CD4-positive, alpha-beta memory T cell (primary cell): ENCODE data around the gene MGP. TPM values are rescaled to one million over a fixed set of nuclear protein-coding genes. Genes with fewer than 3 reads are reported as not detected.

ENCODE experiments used
- CTCF ChIA-PET: fragments of 350-600 bp; sonication (Branson Sonifier 250); formaldehyde crosslinking; loops from one replicate; lab custom pipeline; 2021; ENCODE audit warnings: inconsistent platforms; ENCODE audit not compliant: partially characterized antibody; lab: Charles Lee
- POLR2A ChIA-PET: fragments of 350-600 bp; sonication (Branson Sonifier 250); formaldehyde crosslinking; loops from one replicate; lab custom pipeline; 2021; ENCODE audit not compliant: partially characterized antibody; lab: Charles Lee
- DNase-seq, 5 donors: peaks; one replicate each; pipeline versions ENCODE4 v3.0.0 to v3.0.0-alpha.2; 2020 to 2022; ENCODE audit warnings: mixed read lengths in 1 of 5
- H3K27ac ChIP-seq: one replicate; pipeline ENCODE4 v1.7.0; 2013; ENCODE audit warnings: low read depth, low read length
- H3K27me3 ChIP-seq: 2 replicates; pipeline ENCODE4 v1.7.0; 2013; ENCODE audit warnings: mild to moderate bottlenecking, low read length, moderate library complexity; ENCODE audit not compliant: insufficient read depth
- H3K36me3 ChIP-seq: 2 replicates; pipeline ENCODE4 v1.7.0; 2013; ENCODE audit warnings: mild to moderate bottlenecking, low read length, moderate library complexity; ENCODE audit not compliant: insufficient read depth
- H3K4me1 ChIP-seq: 2 replicates; pipeline ENCODE4 v1.7.0; 2013; ENCODE audit warnings: mild to moderate bottlenecking, low read length, moderate library complexity; ENCODE audit not compliant: insufficient read depth
- H3K4me3 ChIP-seq, 2 donors: one replicate each; pipeline ENCODE4 v1.7.0; 2013; ENCODE audit warnings: low read length in 2 of 2, mild to moderate bottlenecking in 1 of 2
- H3K9me3 ChIP-seq, 2 donors: one replicate each; pipeline ENCODE4 v1.7.0; 2013; ENCODE audit warnings: low read length in 2 of 2, control low read depth in 1 of 2; ENCODE audit not compliant: control insufficient read depth in 1 of 2
- H3K27ac Mint-ChIP-seq, 7 donors: one replicate each; pipeline ENCODE4 v1.8.0; 2020 to 2021; ENCODE audit warnings: mixed read lengths in 7 of 7, mild to moderate bottlenecking in 6 of 7, inconsistent platforms in 3 of 7, moderate library complexity in 3 of 7
- H3K27me3 Mint-ChIP-seq, 2 donors: one replicate each; pipeline ENCODE4 v1.8.0; 2020 to 2021; ENCODE audit warnings: mixed read lengths in 2 of 2
- H3K36me3 Mint-ChIP-seq, 2 donors: one replicate each; pipeline ENCODE4 v1.8.0; 2020 to 2021; ENCODE audit warnings: mixed read lengths in 2 of 2, inconsistent platforms in 1 of 2, mild to moderate bottlenecking in 1 of 2
- H3K4me1 Mint-ChIP-seq, 4 donors: one replicate each; pipeline ENCODE4 v1.8.0; 2020 to 2021; ENCODE audit warnings: mixed read lengths in 4 of 4, mild to moderate bottlenecking in 1 of 4
- H3K4me3 Mint-ChIP-seq, 8 donors: one replicate each; pipeline ENCODE4 v1.8.0; 2020 to 2021; ENCODE audit warnings: mixed read lengths in 8 of 8, mild to moderate bottlenecking in 7 of 8, moderate library complexity in 6 of 8, inconsistent platforms in 3 of 8
- H3K9me3 Mint-ChIP-seq, 8 donors: one replicate each; pipeline ENCODE4 v1.8.0; 2020 to 2021; ENCODE audit warnings: mixed read lengths in 8 of 8, mild to moderate bottlenecking in 5 of 8, inconsistent platforms in 3 of 8, moderate library complexity in 1 of 8
- intact Hi-C: fragments of 100-400 bp; cut with micrococcal nuclease; formaldehyde crosslinking; loops from one replicate; pipeline ENCODE4 v1.15.1; 2023
- polyA plus RNA-seq, 2 donors: library from polyadenylated mRNA; unstranded; fragments of 300-500 nt; fragmentation: Illumina TruSeq; gene quantifications; one replicate each; pipeline ENCODE4 v1.2.3, GENCODE V29; 2021
- total RNA-seq, 2 experiments: library from RNA; stranded (reverse); gene quantifications; one replicate each; pipeline ENCODE4 v1.2.3, GENCODE V29; 2021

MGP gene
- total and polyA plus RNA-seq, 4 experiments from 2014 or later: 0.49 TPM; not detected in 3

DNA sequence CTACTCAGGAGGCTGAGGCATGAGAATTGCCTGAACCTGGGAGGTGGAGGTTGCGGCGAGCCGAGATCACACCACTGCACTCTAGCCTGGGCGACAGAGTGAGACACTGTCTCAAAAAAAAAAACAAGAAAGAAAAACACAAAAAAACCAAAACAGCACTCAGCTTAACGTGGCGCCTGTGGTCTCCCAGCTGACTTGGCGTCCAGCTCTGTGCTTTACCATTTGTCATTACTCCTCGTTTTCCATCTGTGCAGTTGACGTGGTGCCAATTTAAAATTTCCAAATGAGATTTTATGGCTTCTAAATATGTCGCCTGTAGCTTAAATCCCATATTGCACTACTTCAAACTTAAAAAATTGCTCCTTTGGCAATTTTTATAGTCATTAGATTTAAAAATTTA lies 2.0 kb downstream of the MGP start:
- Histone ChIP-seq H3K4me1 (peaks cover 20% of the 10 kb centered on the region), H3K9me3 (no peaks in the 10 kb centered on the region), H3K27ac (no peak overlapping the region), H3K36me3 (no peaks in the 10 kb centered on the region), H3K4me3 (no peak overlapping the region), H3K27me3 (no peaks in the 10 kb centered on the region)
- ChIA-PET CTCF (interaction anchor here (0.6 to 2.0 kb wide), 5 partner anchors 10 to 112 kb away, joined by 3 to 5 read pairs (median 4); no protein-coding TSS in a partner anchor), POLR2A (interaction anchor here (0.9 to 1.6 kb wide), 3 partner anchors 10 to 110 kb away, joined by 3 to 6 read pairs (median 3); no protein-coding TSS in a partner anchor)
- H3K4me3 Mint-ChIP-seq: no peak overlapping the region
- no peak overlapping the region for H3K27ac Mint-ChIP-seq
- peaks cover 2 to 6% of the 10 kb centered on the region in 2 donors for H3K27me3 Mint-ChIP-seq
- no peaks in the 10 kb centered on the region for H3K9me3 Mint-ChIP-seq
- DNase-seq: no peak
- H3K36me3 Mint-ChIP-seq: peaks cover 0 to 6% of the 10 kb centered on the region in 2 donors
- H3K4me1 Mint-ChIP-seq: peaks cover 14 to 36% (median 25%) of the 10 kb centered on the region in 4 donors
- intact Hi-C loops: loop anchor here (10.0 kb wide), 1 partner anchor 79 kb away; the partner anchor contains the start of genes C12orf60 and WBP11

- CTCF ChIA-PET: no interaction called here
- H3K27me3 Mint-ChIP-seq: peaks cover 0 to 2% of the 10 kb centered on the region in 2 donors
- intact Hi-C loops: loop anchor here (10.0 kb wide), 1 partner anchor 76 kb away; the partner anchor contains the start of genes C12orf60 and WBP11
- peaks cover 14 to 32% (median 25%) of the 10 kb centered on the region in 4 donors for H3K4me1 Mint-ChIP-seq
- Histone ChIP-seq H3K4me1 (peaks cover 20% of the 10 kb centered on the region), H3K27me3 (no peaks in the 10 kb centered on the region), H3K9me3 (no peaks in the 10 kb centered on the region), H3K36me3 (no peaks in the 10 kb centered on the region), H3K27ac (no peak overlapping the region), H3K4me3 (no peak overlapping the region)
- peak overlapping the region in 3 of 7 donors; percentile 30 to 72 (median 62) for H3K27ac Mint-ChIP-seq
- no peak for DNase-seq
- peak overlapping the region in 3 of 8 donors; percentile 7 to 59 (median 23) for H3K4me3 Mint-ChIP-seq
- peaks cover 0 to 6% of the 10 kb centered on the region in 2 donors for H3K36me3 Mint-ChIP-seq
- POLR2A ChIA-PET: no interaction called here
- H3K9me3 Mint-ChIP-seq: no peaks in the 10 kb centered on the region
Observed at GRCh38 chr12:14880890-14881453, 4.7 kb downstream of the MGP start.

- Mint-ChIP-seq H3K36me3 (peaks cover 0 to 6% of the 10 kb centered on the region in 2 donors), H3K9me3 (no peaks in the 10 kb centered on the region), H3K4me3 (peak overlapping the region in 1 of 8 donors; percentile 28), H3K27me3 (no peaks in the 10 kb centered on the region), H3K4me1 (peaks cover 9 to 27% (median 14%) of the 10 kb centered on the region in 4 donors), H3K27ac (peak overlapping the region in 1 of 7 donors; percentile 31)
- intact Hi-C loops: no loop called here
- no peaks in the 10 kb centered on the region for H3K9me3 ChIP-seq
- POLR2A ChIA-PET: interaction anchor here (0.6 kb wide), 1 partner anchor 104 kb away, joined by 3 read pairs; no protein-coding TSS in a partner anchor
- H3K4me1 ChIP-seq: peaks cover 9% of the 10 kb centered on the region
- DNase-seq: no peak
- no peak overlapping the region for H3K4me3 ChIP-seq
- CTCF ChIA-PET: interaction anchor here (1.7 kb wide), 1 partner anchor 16 kb away, joined by 5 read pairs; no protein-coding TSS in a partner anchor
- H3K27me3 ChIP-seq: no peaks in the 10 kb centered on the region
- H3K36me3 ChIP-seq: no peaks in the 10 kb centered on the region
- no peak overlapping the region for H3K27ac ChIP-seq
Observed at GRCh38 chr12:14879222-14879933, 6.3 kb downstream of the MGP start.

- Histone ChIP-seq H3K36me3 (no peaks in the 10 kb centered on the region), H3K9me3 (no peaks in the 10 kb centered on the region), H3K4me1 (peaks cover 7% of the 10 kb centered on the region), H3K27ac (no peak overlapping the region), H3K4me3 (no peak overlapping the region), H3K27me3 (no peaks in the 10 kb centered on the region)
- Mint-ChIP-seq H3K4me1 (peaks cover 7 to 23% (median 11%) of the 10 kb centered on the region in 4 donors), H3K9me3 (no peaks in the 10 kb centered on the region), H3K27me3 (no peaks in the 10 kb centered on the region), H3K4me3 (no peak overlapping the region), H3K36me3 (peaks cover 0 to 6% of the 10 kb centered on the region in 2 donors), H3K27ac (no peak overlapping the region)
- CTCF ChIA-PET: interaction anchor here (0.7 to 1.7 kb wide), 2 partner anchors 16 to 70 kb away, joined by 3 to 5 read pairs; no protein-coding TSS in a partner anchor
- no peak for DNase-seq
- intact Hi-C loops: no loop called here
- POLR2A ChIA-PET: no interaction called here
Observed at GRCh38 chr12:14878488-14878887, 7.2 kb downstream of the MGP start.

DNA sequence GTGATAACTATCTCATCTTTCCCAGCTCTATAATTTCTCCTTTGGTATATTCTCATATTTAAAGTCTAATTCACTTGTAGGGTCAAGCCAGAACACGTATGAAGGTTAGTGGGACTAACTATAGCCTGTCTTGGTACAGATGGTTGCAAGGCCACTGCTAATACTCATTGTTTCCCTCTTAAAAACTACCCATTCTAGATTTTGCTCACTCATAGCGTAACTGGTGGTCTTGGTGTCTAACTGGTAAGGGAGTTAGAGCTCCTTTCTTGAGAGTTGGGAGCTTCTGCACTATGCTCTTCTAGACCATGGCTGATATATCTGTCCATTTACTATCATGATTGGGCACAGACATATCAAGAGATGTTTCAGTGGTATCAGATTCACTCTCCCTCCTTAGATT lies 8.8 kb downstream of the MGP start:
- intact Hi-C loops: no loop called here
- H3K9me3 Mint-ChIP-seq: no peaks in the 10 kb centered on the region
- ChIA-PET POLR2A (no interaction called here), CTCF (interaction anchor here (0.7 to 1.2 kb wide), 4 partner anchors 10 to 28 kb away, joined by 3 to 4 read pairs (median 4); no protein-coding TSS in a partner anchor)
- Histone ChIP-seq H3K4me1 (peaks cover 7% of the 10 kb centered on the region), H3K27ac (no peak overlapping the region), H3K36me3 (no peaks in the 10 kb centered on the region), H3K4me3 (no peak overlapping the region), H3K9me3 (no peaks in the 10 kb centered on the region), H3K27me3 (no peaks in the 10 kb centered on the region)
- H3K4me3 Mint-ChIP-seq: no peak overlapping the region
- peaks cover 7 to 22% (median 11%) of the 10 kb centered on the region in 4 donors for H3K4me1 Mint-ChIP-seq
- peaks cover 0 to 6% of the 10 kb centered on the region in 2 donors for H3K36me3 Mint-ChIP-seq
- no peak overlapping the region for H3K27ac Mint-ChIP-seq
- DNase-seq: no peak
- no peaks in the 10 kb centered on the region for H3K27me3 Mint-ChIP-seq

GRCh38 chr12:14874882-14875281 lies 10.8 kb downstream of the MGP start:
- Histone ChIP-seq H3K27ac (no peak overlapping the region), H3K36me3 (no peaks in the 10 kb centered on the region), H3K27me3 (no peaks in the 10 kb centered on the region), H3K4me1 (no peaks in the 10 kb centered on the region), H3K4me3 (no peak overlapping the region), H3K9me3 (no peaks in the 10 kb centered on the region)
- Mint-ChIP-seq H3K4me3 (no peak overlapping the region), H3K27me3 (peaks cover 6 to 8% of the 10 kb centered on the region in 2 donors), H3K4me1 (peaks cover 0 to 5% (median 3%) of the 10 kb centered on the region in 4 donors), H3K36me3 (peaks cover 0 to 9% of the 10 kb centered on the region in 2 donors), H3K27ac (no peak overlapping the region), H3K9me3 (no peaks in the 10 kb centered on the region)
- intact Hi-C loops: no loop called here
- no peak for DNase-seq
- POLR2A ChIA-PET: no interaction called here
- CTCF ChIA-PET: no interaction called here
